Measurements from ENCODE around the gene SLC22A4.

The SLC22A4 gene

DNA sequence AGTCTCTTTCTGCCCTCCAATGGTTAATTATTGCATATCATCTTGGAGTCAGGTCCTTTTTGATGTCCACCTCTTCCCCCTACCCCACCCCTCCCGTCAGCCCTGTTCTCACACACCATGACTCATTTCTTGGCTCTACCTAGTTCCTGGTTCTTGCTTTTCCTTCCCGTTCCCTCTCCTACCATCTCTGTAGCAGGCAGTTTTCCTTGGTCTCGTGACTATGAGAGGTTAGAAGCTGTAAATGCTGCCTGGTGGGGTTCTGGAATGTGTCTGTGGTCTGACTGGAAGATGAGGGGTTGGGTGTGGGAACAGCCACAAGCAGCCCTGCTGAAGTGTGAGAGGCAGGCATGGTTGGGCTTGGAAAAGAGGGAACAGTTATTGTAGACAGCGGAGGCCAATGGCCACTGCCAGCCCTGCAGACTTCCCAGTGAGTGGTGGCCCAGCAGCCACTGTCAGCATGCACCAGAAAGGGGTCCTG lies 93.5 kb downstream of the SLC22A4 start:
- DNase-seq (ENCODE audit: low read depth): peak; percentile 99
- TF ChIP-seq, protein P1, sequence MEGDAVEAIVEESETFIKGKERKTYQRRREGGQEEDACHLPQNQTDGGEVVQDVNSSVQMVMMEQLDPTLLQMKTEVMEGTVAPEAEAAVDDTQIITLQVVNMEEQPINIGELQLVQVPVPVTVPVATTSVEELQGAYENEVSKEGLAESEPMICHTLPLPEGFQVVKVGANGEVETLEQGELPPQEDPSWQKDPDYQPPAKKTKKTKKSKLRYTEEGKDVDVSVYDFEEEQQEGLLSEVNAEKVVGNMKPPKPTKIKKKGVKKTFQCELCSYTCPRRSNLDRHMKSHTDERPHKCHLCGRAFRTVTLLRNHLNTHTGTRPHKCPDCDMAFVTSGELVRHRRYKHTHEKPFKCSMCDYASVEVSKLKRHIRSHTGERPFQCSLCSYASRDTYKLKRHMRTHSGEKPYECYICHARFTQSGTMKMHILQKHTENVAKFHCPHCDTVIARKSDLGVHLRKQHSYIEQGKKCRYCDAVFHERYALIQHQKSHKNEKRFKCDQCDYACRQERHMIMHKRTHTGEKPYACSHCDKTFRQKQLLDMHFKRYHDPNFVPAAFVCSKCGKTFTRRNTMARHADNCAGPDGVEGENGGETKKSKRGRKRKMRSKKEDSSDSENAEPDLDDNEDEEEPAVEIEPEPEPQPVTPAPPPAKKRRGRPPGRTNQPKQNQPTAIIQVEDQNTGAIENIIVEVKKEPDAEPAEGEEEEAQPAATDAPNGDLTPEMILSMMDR (conservative IDR thresholded peaks at IDR 0.05; ENCODE audit: low read length): no peak
- H3K4me3 ChIP-seq (ENCODE audit: low read length): no peak overlapping the region; the same call in 1 of the 2 replicates

DNA sequence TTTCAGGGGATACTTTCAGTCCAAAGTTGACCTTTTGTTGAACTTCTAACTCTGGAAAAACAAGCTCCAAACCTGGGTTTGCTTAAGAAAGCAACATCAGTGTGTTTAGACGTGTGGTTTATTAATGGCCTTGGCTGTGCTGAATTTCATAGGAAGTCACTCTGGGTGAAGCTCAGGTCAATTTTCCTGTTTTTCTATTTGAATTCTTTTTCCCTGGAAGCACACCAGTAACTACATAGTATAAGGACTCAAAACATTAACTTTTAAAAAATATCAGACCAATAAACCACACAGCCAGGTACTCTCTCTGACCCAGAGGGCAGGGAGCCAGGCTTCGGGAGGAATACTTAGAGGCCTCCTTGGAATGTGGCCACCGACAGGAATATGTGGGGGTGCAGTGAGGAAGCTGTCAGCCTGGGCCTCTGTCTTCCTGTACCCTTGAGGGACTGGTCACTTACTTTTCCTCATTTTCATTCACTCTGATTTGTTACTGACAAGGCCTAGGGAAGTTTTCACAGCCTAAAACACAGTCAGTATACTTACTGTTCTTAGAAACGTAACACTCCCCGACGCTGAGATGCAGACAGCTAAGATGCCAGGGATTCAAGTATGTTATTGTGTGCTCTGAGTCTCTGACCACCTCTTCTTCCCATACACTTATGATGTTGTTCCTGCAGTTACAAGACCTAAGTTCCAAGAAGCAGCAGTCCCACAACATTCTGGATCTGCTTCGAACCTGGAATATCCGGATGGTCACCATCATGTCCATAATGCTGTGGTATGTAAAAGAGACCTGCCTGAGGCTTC lies 94.3 kb downstream of the SLC22A4 start:
- DNase-seq (ENCODE audit: low read depth): peak; percentile 77
- H3K4me3 ChIP-seq (ENCODE audit: low read length): no peak overlapping the region
- TF ChIP-seq, protein P1 (conservative IDR thresholded peaks at IDR 0.05; ENCODE audit: low read length): no peak

DNA sequence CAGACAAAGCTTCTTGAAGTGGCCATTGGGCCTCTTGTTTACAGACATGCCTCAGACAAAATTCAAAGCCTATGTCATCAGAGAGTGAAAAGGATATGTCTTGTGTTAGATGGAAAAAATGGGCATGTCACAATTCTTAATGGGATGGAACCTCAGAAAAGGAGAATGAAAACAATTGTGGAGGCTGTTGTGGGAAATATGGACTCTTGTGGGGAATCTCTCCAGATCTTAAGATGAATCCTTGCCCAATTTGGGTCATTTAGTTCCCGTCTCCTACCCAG lies 94.8 kb downstream of the SLC22A4 start:
- no peak overlapping the region for H3K4me3 ChIP-seq (ENCODE audit: low read length)
- TF ChIP-seq, protein P1 (conservative IDR thresholded peaks at IDR 0.05; ENCODE audit: low read length): no peak
- DNase-seq (ENCODE audit: low read depth): no peak

DNA sequence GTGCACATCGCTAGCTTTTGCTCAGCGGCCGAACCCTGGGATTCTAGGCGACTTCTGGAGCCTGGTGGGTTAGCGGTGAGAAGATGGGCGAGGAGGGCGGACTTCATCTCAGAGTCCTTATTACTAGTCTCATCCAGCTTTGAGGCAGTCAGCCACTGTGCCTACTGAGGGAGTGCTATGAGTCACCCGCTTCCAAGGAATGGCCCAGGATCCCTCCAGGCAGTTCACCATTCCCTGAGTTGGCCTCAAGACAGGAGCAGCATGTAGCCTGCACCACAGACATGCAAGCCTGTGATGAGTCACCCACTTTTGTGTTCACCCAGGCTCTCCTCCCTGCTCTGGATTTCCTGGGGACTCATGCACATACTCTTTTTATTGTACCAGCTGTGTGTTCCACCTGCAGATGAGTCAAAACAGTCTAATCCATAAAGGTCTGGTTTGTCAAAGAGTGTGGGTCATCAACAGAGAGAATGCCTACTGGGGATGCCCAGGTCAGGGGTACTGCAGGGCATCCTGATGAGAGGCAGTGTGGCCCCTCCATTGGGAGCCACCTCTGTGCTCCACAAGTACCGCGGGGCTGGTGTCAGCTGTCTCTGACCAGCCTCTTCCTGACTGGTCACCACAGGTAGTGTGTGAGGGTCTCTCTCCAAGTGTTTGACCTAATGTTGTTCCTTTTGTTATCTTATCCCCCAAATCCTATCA lies 95.5 kb downstream of the SLC22A4 start:
- TF ChIP-seq, protein P1 (conservative IDR thresholded peaks at IDR 0.05; ENCODE audit: low read length): no peak
- peak; percentile 99 for DNase-seq (ENCODE audit: low read depth)

DNA sequence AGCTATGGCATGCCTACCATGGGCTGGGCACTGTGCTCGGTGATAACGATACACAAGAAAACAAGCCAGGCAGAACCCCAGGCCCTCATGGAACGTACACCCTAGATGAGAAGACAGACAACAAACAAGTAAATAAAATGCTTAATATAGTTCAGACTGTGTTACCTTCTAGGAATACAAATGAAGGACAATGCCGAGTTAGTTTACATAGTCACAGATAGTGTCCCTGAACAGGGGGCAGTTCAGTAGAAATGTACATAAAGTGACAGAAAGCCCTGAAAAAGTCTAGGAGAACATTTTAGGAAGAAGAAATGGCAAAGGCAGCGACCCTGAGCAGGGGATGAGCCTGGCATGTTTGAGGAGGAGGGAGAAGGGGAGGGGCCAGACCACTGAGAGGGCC lies 97.1 kb downstream of the SLC22A4 start:
- TF ChIP-seq, protein P1 (conservative IDR thresholded peaks at IDR 0.05; ENCODE audit: low read length): no peak
- no peak overlapping the region for H3K4me3 ChIP-seq (ENCODE audit: low read length)

More for the DNA sequence above, 95.5 kb downstream of the SLC22A4 start:
- H3K4me3 ChIP-seq (ENCODE audit: low read length): no peak overlapping the region

DNA sequence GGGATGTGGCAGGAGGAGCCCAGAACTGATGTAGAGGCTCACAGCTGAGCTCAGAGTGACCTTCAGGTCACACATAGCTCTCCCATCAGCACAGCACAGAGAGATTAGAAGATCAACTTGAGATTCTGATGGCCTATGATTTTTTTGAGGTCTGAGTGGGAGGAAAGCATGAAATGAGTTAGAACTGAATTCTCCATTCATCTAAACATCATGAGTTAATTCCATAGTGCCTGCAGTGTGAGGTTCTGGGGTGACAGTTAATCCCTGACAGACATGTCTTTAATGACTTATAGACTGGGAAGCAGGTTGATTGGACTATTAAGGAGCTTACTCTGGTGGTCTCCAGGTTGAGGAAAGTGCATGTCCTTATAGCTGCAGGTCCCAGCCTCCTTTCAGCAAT lies 97.7 kb downstream of the SLC22A4 start:
- no peak overlapping the region for H3K4me3 ChIP-seq (ENCODE audit: low read length)
- TF ChIP-seq, protein P1 (conservative IDR thresholded peaks at IDR 0.05; ENCODE audit: low read length): no peak
- DNase-seq (ENCODE audit: low read depth): no peak

More for the DNA sequence above, 97.1 kb downstream of the SLC22A4 start:
- no peak for DNase-seq (ENCODE audit: low read depth)

DNA sequence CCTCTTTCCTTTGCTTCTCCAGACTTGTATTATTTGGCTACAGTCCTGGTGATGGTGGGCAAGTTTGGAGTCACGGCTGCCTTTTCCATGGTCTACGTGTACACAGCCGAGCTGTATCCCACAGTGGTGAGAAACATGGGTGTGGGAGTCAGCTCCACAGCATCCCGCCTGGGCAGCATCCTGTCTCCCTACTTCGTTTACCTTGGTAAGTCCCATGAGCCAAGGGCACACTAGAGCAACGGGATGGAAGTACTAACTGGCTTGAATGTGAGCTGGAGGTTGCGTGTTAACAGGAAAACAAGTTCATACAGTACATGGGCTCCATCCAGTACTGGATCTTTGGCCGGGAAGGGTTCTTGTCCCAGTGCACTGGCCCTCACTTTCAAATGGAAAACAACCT lies 98.2 kb downstream of the SLC22A4 start:
- no peak for DNase-seq (ENCODE audit: low read depth)
- TF ChIP-seq, protein P1 (conservative IDR thresholded peaks at IDR 0.05; ENCODE audit: low read length): no peak
- H3K4me3 ChIP-seq (ENCODE audit: low read length): no peak overlapping the region
